ENCODE results near the gene OGFOD1.

OGFOD1 gene

DNA sequence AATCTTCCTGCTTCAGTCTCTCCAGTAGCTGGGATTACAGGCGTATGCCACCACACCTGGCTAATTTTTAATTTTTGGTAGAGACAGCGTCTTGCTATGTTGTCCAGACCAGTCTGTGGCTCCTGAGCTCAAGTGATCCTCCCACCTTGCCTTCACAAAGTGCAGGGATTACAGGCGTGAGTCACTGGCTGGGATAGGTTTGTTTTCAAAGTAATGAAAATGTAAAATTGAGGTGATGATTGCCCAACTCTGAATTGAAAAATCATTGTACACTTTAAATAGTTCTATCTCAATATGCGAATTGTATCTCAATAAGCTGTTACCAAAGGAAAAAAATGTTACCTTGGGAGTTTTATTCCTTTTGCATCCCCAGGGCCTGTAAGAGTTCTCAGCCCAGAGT lies 24.8 kb upstream of the OGFOD1 start:
- FAIRE-seq (no peak), DNase-seq (ENCODE audit: low spot score) (peak; percentile 11)

DNA sequence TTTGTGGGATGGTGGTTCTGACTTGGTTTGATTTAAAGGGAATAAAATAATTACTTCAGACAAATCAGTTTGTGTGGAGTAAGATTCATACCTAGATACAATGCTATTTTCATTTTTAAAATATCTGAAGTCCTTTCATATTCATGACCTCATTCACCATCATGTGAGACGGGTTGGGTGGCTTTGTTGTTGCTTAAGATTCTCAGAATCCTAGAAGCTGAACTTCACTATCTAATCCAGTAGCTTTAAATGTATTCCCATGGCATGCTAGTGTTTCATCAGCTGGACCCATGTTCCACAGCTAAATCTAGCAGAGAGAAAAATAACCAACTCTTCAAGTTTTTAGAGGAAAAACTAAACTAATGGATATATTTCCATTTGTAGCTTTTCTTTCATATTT lies 23.3 kb upstream of the OGFOD1 start:
- DNase-seq (ENCODE audit: low spot score), result no peak
- FAIRE-seq, result no peak

DNA sequence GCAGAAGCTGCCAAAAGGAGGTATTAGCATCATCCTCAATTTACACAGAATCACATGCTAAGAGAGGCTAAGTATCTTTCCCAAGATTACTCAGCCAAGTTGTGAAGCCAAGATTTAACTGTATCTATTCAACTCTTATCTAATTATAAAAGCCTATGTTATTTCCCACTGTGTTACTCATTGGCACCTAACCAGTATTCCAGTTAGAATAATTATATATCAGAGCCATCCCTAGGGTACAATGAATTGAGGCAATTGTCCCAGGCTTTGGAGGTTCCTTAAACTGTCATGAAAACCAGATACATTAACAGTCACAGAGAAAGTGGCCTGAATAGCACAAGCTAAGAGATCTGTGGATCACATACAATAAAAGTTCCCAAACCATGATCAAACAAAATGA lies 15.1 kb upstream of the OGFOD1 start:
- FAIRE-seq (no peak), DNase-seq (ENCODE audit: low spot score) (no peak)

DNA sequence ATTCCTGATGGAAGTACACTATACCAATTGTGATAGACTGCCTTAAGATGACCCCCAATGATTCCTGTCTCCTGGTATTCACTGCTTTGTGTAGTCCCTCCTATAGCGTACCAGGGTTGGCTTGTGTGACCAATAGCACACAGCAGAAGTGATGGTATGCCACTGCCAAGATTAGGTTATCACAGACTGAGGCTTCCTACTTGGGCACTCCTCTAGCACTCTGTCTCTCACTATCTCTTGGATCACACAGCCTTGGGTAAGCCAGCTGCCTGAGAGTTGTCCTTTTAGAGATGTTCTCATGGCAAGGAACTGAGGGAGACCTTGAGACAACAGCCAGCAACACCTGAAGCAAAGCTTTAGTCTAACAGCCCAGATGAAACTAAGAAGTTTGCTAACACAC lies 13.3 kb upstream of the OGFOD1 start:
- no peak for FAIRE-seq
- no peak for DNase-seq (ENCODE audit: low spot score)

DNA sequence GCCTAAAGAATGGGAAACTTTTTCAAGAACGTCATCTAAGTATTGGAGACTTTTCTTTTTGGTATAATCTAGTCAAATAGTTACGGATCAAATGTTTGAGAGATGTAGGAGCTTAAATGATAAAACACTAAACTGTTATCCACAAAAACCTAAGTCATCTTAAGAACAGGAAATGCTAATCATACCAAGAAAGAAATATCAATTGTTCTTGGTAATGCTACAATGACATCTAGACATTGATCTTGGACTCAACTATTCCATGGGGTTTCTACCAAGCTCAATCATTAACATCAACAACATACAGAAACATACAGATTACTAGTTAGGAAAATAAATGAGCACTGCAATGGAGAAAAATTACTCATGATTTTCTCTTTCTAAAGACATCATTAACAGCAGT lies 4.1 kb upstream of the OGFOD1 start:
- FAIRE-seq (no peak), DNase-seq (ENCODE audit: low spot score) (no peak)

DNA sequence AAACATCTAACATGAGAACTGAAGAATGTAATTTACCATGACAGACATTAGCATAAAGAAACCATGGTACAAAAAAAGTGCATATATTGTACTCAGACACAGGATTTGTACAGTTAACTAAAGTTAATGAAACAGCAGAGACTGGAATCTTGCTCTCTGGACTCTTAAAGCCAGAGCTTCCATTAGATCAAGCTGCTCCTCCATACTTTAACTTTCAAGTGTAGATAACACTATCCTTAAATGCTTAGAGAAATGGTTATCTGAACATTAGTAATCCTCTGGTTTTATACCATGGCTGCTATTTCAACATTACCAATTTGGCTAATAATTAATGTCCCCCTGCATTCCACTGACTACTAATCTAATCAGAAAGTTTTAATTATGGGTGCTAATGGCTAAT lies 3.3 kb upstream of the OGFOD1 start:
- no peak for DNase-seq (ENCODE audit: low spot score)
- FAIRE-seq, result no peak

DNA sequence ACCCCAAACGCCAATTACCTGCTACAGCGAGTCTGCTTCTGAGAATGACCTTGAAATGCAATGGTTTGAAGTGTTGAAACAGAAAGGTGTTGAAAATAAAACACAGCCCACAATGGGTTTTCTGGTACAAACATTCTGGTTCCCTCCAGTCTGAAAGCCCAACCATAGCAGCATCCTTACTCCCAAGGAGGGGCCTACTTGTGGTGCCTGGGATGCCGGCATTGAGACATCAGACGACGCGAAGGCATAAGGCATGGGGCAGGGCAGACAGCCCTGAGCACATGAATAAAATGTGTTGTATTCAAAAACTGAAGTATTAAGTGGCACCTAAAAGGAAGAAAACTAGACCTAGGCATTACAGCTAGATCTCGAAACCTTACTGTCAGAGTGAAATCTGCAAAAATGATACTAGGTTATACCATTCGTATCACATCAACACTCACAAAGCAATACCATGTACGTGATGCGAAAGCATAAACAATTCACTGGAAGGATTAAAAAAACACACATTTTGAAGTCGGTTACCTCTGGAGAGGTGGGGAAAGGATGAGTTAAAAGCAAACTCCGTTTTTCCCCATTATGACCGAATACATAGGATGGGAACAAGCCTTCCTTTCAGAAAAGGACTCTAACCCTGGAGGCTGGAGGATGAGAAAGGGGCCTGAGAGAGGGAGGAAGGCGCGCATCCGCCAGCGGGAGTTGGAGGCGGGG lies 924 bp upstream of the OGFOD1 start:
- DNase-seq (ENCODE audit: low spot score), result no peak
- no peak for FAIRE-seq

DNA sequence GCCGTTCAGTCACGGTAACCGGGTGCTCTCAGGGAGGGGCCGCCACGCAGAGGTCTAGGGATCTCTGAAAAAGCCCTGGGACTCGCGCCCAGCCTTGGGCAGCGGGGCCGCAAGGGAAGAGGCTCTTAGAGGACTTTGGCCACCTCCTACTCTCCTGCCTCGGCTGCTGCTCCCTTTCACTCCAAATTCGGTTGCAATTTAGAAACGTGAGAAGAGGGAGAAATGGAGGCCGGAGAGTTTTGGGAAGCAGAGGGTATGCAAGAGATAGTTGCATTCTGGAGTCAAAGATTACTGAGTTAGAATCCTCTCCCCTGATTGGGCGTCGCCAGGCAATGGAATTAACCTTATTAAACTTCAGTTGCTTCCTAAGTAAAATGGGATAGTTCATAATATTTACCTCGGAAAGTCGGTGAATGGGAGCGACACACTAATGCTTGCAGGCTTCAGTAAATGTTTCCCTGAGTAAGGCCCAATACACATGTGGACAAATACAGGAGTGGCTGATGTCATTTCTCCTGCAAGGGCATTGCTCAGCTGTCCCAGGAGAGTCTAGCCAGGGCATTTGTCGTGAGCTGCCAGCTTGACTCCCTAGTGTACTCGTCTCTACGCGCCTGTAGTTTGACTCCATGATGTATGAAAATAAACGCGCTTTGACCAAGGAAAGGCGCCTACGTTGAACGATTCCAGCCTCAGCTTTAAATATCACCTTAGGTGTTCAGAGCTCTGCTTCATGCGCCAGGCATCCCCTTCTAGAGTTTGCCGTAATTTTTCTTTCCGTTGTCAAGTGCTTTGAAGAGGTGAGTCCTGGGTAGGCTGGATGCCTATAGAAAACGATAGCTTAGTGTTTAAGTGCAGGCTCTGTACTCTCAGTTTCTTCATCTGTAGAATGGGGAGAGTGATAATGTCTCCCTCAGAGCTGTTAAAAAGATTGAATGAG lies 667 bp downstream of the OGFOD1 start:
- no peak for FAIRE-seq
- peak; percentile 42 for DNase-seq (ENCODE audit: low spot score)

DNA sequence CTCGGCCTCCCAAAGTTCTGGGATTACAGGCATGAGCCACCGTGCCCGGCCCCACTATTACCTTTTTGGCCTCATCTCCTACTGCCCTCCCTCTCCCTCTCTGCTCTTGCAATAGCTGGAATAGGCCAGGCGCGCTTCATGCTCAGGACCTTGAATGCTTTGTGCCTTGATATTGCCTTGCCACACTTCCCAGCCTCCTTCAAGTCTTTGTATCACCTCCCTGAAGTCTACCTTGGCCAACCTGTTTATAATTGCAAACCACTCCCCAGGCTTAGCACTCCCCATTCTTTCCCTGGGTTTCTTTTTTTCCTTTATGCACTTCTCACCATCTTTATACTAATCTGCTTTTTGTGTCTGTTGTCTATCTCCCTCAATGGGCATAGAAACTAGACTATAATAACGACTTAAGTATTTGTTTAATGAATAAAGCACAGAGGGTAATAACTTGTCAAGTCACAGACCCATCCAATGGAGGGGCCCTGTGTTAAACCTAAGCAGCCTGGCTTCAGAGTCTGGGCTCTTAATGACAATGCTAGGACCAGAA lies 6.6 kb downstream of the OGFOD1 start:
- FAIRE-seq (no peak), DNase-seq (ENCODE audit: low spot score) (no peak)

DNA sequence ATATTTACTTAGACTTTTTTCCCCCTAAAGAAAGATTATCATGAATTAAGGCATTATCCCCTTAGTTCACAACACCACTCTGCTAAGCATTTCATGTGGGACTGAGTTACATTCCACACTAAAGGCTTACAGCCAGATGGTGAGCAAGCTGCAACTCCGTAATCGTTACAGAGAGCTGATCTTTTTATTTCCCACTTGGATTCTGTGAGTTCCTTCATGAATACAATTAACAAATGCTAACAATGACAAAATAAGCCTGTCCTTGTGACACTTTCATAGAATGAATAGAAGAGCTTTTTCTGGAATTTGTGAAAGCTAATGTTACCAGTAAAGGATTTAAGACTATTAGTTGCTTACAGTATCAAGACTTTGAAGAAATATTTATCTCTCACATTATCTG lies 8.7 kb downstream of the OGFOD1 start:
- no peak for FAIRE-seq
- no peak for DNase-seq (ENCODE audit: low spot score)

DNA sequence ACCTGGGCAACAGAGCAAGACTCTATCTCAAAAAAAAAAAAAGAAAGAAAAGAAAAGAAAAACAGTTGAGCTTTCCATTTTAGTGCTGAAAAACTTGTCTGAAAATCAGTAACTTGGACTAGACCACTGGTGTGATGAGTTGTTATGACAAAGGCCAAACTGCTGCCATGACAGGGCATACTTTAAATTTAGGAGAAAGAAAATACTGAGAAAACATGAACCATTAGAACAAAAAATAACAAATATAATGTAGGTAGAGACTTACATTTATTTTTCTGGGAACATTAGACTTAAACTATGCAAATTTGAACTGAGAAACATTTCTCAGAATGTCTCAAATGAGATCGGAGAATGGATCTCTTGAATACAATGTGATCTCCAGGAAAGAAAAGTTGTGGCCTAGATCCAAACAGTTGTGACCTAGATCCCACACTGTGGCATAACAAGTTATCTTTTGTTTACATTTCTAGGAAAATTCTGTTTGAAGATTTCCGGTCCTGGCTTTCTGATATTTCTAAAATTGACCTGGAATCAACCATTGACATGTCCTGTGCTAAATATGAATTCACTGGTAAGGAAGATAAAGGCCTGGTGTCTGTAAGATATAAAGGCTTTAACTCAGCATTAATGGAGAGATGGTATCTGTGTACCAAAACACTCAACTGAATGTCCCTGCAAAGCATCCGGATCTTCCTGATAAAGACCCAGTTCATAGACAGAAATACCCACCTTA lies 10.9 kb downstream of the OGFOD1 start:
- FAIRE-seq, result no peak

DNA sequence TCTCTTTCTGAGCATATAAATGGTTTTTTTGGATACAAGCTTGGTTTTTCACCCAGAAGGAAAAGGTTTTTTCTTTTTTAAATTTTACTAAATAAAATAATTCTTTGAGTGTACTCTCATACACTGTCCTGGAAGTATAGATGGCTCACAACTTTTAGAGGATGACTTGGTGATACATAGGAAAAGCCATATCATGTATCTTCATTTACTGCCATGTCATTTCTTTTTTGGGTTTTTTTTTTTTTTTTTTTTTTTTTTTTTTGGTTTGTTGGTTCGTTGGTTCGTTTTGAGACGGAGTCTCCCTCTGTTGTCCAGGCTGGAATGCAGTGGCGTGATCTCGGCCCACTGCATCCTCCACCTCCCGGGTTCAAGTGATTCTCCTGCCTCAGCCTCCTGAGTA lies 11.8 kb downstream of the OGFOD1 start:
- DNase-seq (ENCODE audit: low spot score), result no peak
- no peak for FAIRE-seq

More for the DNA sequence above, 10.9 kb downstream of the OGFOD1 start:
- no peak for DNase-seq (ENCODE audit: low spot score)

DNA sequence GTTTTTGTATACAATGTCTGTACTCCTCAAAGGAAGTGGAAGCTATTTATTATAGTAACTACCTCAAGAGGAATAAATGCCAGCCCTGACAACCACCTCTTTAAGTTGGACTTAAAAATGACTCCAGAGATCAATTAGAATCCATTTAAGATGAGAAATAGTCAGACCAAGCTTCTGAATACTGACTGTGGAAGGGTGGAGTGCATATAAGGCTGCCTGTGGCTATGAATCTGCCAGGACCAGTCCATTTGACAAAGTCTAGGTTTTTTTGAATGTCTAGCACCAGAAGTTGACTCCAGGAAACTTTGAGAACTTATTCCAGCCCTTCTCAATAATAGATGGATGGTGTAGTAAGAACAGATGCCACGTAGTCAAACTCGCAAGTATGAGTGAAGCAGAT lies 15.0 kb downstream of the OGFOD1 start:
- FAIRE-seq, result no peak
- DNase-seq (ENCODE audit: low spot score), result no peak

DNA sequence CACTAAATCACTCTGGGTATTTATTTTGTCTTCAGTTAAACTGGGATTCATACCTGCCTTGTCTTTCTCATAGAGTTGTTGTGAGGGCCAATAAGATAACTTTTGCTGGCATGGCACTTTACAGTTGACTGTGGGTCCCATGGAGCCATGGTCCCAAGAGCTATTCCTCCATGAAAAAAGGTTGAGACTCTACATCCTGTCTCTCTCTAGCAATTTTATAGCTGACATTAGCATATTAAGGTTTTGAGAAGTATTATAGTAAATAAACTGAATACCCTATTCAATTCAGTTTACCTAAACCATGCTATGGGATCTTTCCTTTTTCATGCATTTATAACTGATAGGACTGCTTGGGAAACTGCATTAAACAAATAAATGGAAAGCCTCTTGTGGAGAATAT lies 17.4 kb downstream of the OGFOD1 start:
- FAIRE-seq, result no peak
- no peak for DNase-seq (ENCODE audit: low spot score)

DNA sequence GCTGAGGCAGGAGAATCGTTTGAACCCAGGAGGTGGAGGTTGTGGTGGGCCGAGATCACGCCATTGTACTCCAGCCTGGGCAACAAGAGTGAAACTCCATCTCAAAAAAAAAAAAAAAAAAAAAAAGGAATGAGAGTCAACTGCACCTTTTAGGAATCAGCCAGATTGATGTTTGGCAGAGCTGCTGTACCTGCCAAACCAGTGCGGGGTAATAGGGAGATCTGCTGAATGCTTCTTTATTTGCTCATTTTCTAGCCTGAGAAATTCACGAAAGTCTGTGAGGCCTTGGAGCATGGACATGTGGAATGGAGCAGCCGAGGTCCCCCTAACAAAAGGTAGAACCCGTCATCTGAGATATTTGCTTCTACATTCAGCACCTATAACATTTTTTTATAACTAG lies 18.4 kb downstream of the OGFOD1 start:
- FAIRE-seq, result no peak
- no peak for DNase-seq (ENCODE audit: low spot score)

DNA sequence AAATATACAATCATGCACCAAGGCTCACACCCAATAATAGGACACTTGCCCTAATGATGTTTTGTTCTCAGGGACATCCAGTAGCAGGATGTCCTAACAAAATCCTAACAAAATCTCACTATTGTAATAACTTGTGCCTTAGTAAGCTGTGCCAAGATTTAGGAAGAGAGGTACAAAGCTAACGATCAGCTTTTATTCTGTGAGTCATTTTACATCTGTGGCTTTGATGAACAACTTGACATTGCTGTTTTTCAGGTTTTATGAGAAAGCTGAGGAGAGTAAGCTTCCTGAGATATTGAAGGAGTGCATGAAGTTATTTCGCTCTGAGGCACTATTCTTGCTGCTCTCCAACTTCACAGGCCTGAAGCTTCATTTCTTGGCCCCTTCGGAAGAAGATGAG lies 18.9 kb downstream of the OGFOD1 start:
- FAIRE-seq (no peak), DNase-seq (ENCODE audit: low spot score) (no peak)

DNA sequence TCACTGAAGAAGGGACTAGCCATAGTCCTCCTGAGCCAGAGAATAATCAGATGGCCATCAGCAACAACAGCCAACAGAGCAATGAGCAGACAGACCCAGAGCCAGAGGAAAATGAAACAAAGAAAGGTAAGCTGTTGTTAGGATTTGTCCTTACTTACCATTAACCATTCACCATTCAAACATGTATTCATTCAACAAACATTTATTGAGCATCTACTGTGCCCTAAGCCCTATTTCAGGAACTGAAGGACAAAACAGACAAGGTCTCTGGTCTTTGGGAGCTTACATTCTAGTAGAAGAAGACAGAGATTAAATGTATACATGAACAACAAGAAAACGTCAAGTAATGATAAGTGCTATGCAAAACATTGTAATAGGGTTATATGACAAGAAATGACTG lies 19.3 kb downstream of the OGFOD1 start:
- DNase-seq (ENCODE audit: low spot score), result no peak
- no peak for FAIRE-seq

DNA sequence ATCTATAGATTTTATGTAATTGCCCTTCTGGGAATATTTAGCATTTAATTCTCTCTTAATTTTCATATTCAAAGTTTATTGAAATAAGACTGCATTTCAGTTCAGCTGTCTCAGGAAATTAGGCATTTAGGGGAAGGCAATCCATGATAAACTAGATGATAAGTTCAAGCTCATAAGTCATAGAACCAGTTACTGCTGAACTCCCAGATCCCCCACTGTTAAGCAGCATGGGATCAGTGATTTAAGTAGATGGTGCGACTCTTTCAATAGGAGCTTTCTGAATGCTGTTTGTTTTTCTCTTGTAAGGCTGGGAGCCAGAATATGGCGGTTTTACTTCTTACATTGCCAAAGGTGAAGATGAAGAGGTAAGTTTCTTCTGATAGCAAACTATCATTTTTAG lies 23.8 kb downstream of the OGFOD1 start:
- no peak for FAIRE-seq
- DNase-seq (ENCODE audit: low spot score), result no peak

DNA sequence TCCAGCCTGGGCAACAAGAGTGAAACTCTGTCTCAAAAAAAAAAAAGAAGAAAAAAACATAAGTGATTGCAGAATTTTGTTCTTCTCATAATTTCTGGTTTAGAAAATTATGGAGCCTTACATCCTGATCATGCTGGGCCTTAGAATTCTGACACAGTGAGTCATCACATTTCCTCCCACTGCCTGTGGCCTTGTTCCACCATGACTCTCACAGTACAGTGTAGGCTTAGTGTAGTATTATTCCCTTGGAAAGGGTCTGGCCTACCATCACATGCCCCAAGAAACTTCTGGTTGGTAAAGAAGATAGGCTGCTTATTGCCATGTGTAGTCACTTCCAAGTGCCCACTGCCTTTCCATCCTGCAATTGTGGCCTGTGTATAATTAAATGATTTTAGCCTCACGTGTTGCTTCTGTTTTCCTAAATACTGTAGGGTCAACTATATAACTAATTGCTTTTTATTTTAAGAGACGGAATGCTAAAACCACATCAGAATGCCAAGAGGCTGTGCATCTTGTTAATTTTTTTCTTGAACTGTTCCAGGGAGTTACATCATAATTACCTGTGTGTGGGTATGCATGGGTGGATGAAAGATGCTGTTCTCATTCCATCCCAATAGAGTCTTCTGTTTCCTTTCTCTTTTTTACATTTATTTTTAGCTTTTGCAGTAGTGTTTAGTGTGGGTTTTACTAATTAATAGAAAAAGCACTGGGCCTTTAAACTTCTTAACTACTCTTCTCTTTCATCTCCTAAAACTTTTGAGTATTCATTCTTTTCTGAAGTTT lies 25.9 kb downstream of the OGFOD1 start:
- peak; percentile 70 for DNase-seq (ENCODE audit: low spot score)
- peak; percentile 90 for FAIRE-seq

DNA sequence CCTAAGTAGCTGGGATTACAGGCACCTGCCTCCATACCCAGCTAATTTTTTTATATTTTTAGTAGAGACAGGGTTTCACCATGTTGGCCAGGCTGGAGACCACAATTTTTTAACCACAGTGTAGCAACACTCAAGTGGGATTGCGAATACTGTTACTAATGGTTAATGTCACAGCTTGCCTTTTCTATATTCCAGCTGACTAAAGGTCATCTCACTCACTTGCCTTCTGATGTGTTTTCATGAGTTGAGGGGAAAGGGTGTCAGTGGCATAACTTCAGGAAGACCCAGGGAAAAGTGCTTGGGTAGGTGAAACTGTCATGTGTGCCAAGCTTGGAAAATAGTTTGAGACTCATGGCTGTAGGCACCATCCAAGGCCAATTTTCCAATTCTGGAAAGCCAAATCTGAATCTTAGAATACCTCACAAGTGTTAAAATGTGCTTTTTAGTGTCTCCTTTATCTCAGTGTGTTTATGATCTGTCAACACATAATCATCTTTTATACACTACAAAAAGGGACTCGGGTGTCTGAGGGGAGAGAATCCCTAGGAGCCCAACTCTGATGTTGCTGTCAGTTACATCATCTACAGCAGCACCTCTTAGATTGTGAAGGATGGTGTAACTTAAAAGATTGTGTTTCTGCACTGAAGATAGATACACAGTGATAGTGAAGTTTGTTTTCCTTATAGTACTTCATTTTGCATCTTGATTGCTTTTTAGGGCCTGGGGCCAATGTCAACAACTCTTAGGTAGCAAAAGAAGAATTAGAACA lies 27.1 kb downstream of the OGFOD1 start:
- DNase-seq (ENCODE audit: low spot score) (no peak), FAIRE-seq (no peak)

Data from RCC 7860 (cell line).